HG03045 (cell line): ENCODE results near the gene STARD6.
"Not testable (repeated sequence)": the region's sequence is repeated elsewhere in the genome, so short reads cannot be mapped to it uniquely, and the experiment has no call there.

Source experiments
- ATAC-seq: cut with Tn5 transposase; IDR thresholded peaks from one replicate; pipeline ENCODE4 v1.9.1; 2021; ENCODE audit warnings: mild to moderate bottlenecking, moderate library complexity; ENCODE audit not compliant: unreplicated experiment

STARD6 gene

DNA sequence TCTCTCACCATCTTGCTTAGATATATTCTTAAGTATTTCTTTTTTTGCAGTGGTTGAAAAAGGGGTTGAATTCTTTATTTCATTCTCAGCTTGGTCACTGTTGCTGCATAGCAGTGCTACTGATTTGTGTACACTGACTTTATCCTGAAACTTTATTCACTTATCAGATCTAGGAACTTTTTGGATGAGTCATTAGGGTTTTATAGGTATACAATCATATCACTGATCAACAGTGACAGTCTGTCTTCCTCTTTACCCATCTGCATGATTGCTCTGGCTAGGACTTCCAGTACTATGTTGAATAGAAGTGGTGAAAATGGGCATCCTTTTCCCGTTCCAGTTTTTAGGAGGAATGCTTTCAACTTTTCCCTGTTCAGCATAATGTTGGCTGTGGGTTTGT lies 6.5 kb downstream of the STARD6 start:
- no peak for ATAC-seq

DNA sequence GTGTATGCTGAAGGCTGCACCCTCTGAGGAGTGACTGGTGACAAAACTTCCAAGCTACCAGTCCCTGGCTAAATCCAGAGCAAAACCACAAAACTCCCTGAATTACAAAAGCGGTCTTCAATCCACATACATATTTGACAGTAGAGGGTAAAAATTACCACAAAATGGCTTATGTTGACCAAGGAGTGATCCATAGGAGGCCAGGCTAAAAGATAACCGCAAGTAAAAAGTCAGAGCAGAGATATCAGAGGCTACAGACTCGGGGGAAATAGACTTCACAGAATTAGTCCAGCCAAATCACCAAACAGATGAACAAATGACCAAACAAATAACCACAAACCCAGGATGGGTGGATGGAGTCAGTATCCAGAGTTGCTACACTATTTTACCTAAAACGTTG lies 19.4 kb downstream of the STARD6 start:
- no peak for ATAC-seq

GRCh38 chr18:54335638-54336173 lies 22.0 kb downstream of the STARD6 start:
- no peak for ATAC-seq

DNA sequence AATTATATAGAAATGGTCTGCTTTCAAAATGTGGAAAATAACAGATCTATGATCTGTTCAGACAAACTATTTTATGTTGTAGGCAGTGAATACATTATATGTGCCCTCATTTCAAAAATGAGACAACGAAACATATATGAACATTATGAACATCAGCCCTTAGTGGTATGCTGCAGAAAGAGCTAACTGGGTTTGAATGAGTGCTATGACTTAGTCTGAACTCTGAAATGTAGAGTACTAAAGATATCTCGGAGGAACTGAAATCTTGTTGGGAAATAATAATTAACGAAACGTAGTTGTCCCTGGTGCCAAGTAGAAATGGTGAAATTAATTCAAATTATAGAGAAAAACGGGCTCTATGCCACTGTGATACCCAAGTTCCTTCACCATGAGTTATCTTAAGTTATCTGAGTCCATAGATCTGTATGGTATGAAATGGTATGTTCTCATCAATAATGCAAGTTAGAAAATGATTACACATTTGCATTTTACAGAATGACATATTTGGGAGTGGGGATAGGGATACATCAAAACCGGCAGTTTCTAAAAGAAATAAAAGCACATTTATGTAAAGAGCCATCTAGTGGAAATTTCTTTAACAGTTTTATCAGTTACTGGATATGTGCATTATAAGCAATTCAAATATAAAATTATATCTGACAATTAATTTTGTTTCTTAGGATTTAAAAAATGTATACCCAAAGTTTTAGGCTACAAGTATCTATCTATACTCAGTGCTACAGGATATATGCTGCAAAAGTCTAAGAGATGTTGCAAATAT lies 26.7 kb downstream of the STARD6 start:
- ATAC-seq: no peak

DNA sequence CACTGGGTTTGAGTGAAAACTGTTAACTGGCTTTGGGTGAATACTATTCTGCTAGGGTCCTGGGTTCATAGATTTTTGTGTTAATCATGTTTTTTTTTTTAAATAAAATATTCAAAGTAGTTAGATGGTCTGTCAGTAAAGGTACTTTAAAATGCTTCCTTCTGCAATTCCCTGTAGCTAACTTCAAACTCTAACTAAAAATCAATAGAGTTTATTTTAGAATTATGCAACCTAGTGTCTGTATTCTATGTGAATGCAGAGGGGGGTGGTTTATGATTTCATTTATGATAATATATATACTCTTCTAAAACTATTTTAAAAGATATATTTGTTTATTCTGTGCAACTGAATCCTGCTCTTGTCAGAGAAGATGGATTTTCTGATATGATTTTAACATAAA lies 27.9 kb downstream of the STARD6 start:
- ATAC-seq: no peak

DNA sequence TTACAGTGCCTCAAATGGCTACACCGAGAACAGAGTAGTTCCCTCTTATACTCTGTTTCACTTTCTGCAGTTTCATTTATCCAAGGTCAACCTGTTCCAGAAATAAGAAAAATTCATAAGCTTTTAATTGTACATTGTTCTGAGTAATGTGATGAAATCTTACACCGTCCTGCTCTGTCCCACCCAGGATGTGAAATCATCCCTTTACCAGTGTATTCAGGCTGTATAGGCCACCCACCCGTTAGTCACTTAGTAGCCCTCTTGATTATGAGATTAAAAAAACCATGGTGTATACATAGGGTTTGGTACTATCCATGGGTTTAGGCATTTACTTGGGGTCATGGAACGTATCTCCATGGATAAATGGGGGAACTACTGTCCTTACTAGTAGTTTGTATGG lies 29.8 kb downstream of the STARD6 start:
- no peak for ATAC-seq

DNA sequence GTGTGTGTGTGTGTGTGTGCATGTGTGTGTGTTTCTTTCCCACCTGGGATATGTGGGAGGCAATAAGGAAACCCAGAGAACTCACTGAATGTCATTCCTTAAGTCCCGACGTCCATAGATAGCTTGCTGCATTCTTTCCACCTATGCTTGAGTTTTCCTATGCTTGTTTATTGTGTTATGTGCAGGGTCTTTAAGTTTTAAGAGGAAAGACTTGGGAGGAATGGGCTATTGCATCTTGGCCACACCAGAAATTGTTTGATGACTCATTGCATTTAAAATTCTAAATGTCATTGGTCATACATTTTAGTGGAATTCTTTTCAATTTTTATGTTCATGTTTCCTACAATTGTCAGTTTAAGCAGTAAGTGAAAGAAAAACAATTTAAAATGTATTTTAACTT lies 33.7 kb downstream of the STARD6 start:
- no peak for ATAC-seq

GRCh38 chr18:54323561-54323960 lies 34.1 kb downstream of the STARD6 start:
- no peak for ATAC-seq

- no peak for ATAC-seq
These were observed 41.4 kb downstream of the STARD6 start for GRCh38 chr18:54316071-54316820.

- ATAC-seq: not testable (repeated sequence)
These were observed 48.1 kb downstream of the STARD6 start for GRCh38 chr18:54309564-54309963.

- no peak for ATAC-seq
These were observed 54.2 kb downstream of the STARD6 start for GRCh38 chr18:54303408-54303807.

GRCh38 chr18:54298991-54299390 lies 58.7 kb downstream of the STARD6 start:
- not testable (repeated sequence) for ATAC-seq

DNA sequence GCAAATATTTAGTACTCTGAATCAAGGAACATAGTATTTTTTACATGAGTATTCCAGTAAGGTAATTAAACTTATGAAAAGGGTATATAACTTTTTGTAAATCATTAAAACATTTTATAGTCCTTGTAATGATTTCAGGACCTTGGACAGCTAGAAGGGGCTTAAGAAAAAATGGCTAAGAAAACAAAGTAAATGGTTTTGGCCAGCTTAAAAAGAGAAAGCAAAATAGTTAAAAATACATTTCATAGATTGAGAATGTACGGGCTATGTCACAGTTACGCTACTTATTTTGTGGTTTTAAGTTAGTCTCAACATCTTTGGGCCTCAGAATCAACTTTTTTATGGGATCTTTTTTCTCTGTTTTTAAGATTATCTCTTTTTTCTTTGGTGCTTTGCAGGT lies 61.6 kb downstream of the STARD6 start:
- no peak for ATAC-seq

- no peak for ATAC-seq
These were observed 63.4 kb downstream of the STARD6 start for GRCh38 chr18:54294274-54294673.

DNA sequence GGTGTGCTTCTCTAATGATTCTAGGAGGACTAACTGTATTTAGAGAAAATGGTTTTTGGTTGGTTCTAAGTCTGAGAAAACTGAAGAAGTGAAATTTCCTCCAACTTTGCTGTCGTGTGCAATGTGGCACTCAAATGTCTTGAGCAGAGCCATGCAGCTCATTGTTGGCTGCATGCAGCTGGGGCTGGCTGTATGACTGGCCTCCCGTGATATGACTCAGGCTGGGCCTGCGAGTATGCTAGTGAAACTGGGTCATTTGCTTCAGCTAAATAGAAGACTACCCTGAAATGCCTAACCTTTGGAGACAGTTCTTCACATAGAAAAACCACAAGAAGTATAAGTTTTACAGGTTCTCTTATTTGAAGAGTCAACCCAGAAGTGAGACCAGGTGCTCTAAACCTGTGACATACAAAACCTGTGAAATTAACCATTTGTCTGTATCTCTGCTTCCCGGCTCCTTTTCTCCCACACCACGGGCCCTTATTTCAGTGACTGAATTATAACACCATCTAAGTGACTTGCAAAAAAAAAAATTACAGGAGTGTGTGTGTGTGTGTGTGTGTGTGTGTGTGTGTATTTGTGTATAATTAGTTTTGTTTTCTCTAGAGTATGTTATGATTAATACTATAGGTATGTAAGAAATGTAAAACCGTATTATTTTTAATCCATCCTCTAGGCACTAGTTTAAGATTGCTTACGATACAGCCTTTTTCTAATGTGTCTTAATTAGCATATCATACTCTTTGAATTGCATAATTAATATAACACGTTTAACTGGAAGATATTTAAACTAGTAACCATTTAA lies 72.5 kb downstream of the STARD6 start:
- ATAC-seq: peak; percentile 100

DNA sequence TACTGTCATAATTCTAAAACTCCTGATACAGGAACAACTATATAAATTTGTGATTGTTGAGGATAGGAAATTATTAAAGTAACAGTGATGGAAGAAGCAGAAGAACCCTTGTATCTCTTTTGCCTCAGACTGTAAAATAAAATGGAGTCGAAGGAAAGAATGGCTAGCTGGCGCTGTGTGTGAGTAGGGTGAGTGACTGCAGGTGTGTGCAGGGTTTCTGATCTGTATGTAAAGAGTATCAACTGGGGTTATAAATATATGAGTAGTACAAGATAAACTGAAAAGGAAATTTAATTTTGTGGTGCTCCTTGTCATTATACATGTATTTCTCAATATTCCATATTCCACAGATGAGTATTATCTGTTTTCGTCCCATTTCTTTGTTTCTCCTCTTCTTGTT lies 73.1 kb downstream of the STARD6 start:
- ATAC-seq: peak; percentile 27

DNA sequence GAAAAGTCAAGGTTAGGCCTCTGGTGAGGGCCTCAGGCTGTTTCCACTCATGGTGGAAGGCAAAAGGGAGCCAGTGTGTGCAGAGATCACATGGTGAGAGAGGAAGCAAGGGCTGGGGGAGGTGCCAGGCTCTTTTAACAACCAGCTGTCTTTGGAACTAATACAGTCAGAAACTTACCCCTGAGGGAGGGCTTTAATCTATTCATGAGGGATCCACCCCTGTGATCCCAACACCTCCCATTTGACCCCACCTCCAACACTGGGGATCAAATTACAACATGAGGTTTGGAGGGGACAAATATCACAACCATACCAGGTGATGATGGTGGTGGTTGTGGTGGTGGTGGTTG lies 77.5 kb downstream of the STARD6 start:
- no peak for ATAC-seq

- ATAC-seq: no peak
These were observed 78.0 kb downstream of the STARD6 start for GRCh38 chr18:54279477-54280219.

DNA sequence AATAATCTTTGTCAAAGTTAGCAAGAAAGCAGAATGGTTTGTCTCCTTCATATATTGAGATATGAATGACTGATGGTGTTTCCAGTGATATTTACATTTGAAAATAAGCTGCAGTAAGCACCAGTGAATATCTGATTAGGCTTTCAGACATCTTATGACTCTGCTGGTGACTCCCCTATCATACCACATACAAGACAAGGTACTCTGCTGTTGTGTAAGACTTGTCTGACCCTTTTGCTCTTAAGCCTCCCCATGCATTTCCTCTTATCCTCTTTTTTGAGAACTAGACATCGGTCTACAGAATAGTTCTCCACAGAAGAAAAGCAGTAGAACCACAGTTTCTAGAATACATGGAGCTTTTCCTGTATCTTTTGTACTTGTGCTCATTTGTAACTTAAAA lies 79.0 kb downstream of the STARD6 start:
- no peak for ATAC-seq

GRCh38 chr18:54277899-54278298 lies 79.8 kb downstream of the STARD6 start:
- no peak for ATAC-seq
